Calu3 (cell line): ENCODE results near the gene NUB1. TPM values are rescaled to one million over a fixed set of nuclear protein-coding genes. Genes with fewer than 3 reads are reported as not detected.

Experiments used
- BruUV-seq: library from RNA; stranded (reverse); fragments of 400-500 nt; replicated peaks from 2 replicates; lab custom pipeline; 2021; lab: Mats Ljungman, UMichigan
- CTCF ChIA-PET: fragments of 300-600 bp; sonication (Branson Sonifier 250); formaldehyde crosslinking; loops from one replicate; lab custom pipeline; 2022; ENCODE audit warnings: antibody characterized with exemption; lab: Charles Lee
- DNase-seq: peaks from one replicate; pipeline ENCODE4 v3.0.0; 2022
- H3K27ac Mint-ChIP-seq: one replicate; pipeline ENCODE4 v1.8.0; 2022; ENCODE audit warnings: mixed read lengths; ENCODE audit not compliant: unreplicated experiment
- H3K27me3 Mint-ChIP-seq: one replicate; pipeline ENCODE4 v1.8.0; 2022; ENCODE audit warnings: mixed read lengths; ENCODE audit not compliant: unreplicated experiment
- H3K36me3 Mint-ChIP-seq: one replicate; pipeline ENCODE4 v1.8.0; 2022; ENCODE audit warnings: mild to moderate bottlenecking, moderate library complexity, mixed read lengths; ENCODE audit not compliant: insufficient read depth, unreplicated experiment
- H3K4me1 Mint-ChIP-seq: one replicate; pipeline ENCODE4 v1.8.0; 2022; ENCODE audit warnings: mild to moderate bottlenecking, low read depth, mixed read lengths; ENCODE audit not compliant: unreplicated experiment
- H3K4me3 Mint-ChIP-seq: one replicate; pipeline ENCODE4 v1.8.0; 2022; ENCODE audit warnings: mild to moderate bottlenecking, low read depth, moderate library complexity, mixed read lengths; ENCODE audit not compliant: unreplicated experiment
- H3K9me3 Mint-ChIP-seq: one replicate; pipeline ENCODE4 v1.8.0; 2022; ENCODE audit warnings: low read depth, mixed read lengths; ENCODE audit not compliant: unreplicated experiment
- intact Hi-C: fragments of 100-400 bp; cut with micrococcal nuclease; formaldehyde crosslinking; loops from one replicate; pipeline ENCODE4 v1.10.0; 2022; ENCODE audit not compliant: unreplicated experiment
- total RNA-seq: library from RNA; stranded (reverse); gene quantifications from 2 replicates; pipeline ENCODE4 v1.2.3, GENCODE V29; 2022
- TF ChIP-seq, protein P1 (sequence below): fragments of 200-600 bp; IDR thresholded peaks from one replicate; pipeline ENCODE4 v1.8.0; 2022; ENCODE audit warnings: antibody characterized with exemption; ENCODE audit not compliant: unreplicated experiment

Gene NUB1
- total RNA-seq, 1 experiment from 2014 or later: 56.2 TPM

DNA sequence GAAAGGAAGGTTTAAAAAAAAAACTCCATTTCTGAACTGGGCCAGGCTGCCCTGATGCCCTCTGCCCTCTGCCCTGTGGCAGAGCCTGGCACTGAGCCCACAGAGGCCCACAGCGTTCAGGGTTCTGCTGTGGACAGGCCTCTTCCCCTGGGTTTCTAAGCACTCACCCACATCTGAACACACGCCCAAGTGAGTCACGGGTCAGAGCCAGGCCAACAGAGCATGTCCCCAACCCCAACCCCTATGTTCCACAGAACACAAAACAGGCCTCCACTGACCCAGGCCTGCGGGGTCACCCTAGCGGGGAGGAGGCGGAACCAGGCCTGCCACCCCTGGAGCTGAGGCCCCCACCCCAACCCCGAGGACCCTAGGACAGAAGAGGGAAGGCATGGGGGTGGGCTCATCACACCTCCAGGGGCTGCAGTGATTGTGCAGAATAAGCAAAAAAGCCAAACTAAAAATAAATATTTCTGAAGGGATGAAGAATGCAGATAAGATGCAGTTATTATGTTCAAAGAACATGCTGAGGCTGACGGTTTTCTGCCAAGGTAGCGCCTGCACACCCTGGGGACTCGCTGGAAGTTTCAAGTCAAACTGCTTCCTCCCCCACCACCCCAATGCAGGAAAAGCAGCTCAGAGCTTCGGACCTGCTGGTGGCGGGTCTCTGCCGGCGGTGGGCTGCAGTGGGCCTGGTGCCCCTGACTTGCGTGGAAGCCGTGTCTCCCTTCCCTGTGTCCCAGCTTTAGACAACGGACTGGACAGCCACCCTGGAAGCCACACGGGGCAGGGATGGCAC is 62.8 kb downstream of the NUB1 start:
- DNase-seq: peak; percentile 48
- CTCF ChIA-PET: no interaction called here
- intact Hi-C loops: loop anchor here (5.0 kb wide), 1 partner anchor 43 kb away; no protein-coding TSS in a partner anchor
- H3K27ac Mint-ChIP-seq: peak overlapping the region; percentile 44
- TF ChIP-seq, protein P1, sequence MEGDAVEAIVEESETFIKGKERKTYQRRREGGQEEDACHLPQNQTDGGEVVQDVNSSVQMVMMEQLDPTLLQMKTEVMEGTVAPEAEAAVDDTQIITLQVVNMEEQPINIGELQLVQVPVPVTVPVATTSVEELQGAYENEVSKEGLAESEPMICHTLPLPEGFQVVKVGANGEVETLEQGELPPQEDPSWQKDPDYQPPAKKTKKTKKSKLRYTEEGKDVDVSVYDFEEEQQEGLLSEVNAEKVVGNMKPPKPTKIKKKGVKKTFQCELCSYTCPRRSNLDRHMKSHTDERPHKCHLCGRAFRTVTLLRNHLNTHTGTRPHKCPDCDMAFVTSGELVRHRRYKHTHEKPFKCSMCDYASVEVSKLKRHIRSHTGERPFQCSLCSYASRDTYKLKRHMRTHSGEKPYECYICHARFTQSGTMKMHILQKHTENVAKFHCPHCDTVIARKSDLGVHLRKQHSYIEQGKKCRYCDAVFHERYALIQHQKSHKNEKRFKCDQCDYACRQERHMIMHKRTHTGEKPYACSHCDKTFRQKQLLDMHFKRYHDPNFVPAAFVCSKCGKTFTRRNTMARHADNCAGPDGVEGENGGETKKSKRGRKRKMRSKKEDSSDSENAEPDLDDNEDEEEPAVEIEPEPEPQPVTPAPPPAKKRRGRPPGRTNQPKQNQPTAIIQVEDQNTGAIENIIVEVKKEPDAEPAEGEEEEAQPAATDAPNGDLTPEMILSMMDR: no peak
- H3K36me3 Mint-ChIP-seq: no peaks in the 10 kb centered on the region
- peak overlapping the region; percentile 17 for H3K4me3 Mint-ChIP-seq
- H3K4me1 Mint-ChIP-seq: peaks cover 18% of the 10 kb centered on the region
- no TSS peak for BruUV-seq
- H3K9me3 Mint-ChIP-seq: no peaks in the 10 kb centered on the region
- peaks cover 37% of the 10 kb centered on the region for H3K27me3 Mint-ChIP-seq

DNA sequence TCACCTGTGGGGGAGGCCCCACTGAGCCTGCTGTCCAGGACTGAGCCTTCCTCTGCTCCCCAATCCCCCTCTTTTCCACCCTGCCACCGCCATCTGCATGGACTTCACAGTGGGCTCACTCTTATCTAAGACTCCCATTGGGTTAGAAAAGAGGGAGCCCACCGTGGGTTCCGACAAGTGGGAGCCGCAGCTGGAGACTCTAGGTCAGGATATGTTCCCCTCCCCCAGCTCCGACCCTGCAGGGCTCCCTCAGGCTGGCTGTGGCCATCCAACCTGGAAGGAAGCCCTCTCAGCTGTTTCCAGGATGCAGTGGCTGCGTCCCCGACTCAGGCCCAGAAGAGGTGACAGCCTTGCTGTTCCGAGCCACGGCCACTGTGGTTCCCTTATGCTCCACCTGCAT is 63.4 kb downstream of the NUB1 start:
- no TSS peak for BruUV-seq
- peaks cover 31% of the 10 kb centered on the region for H3K27me3 Mint-ChIP-seq
- H3K4me1 Mint-ChIP-seq: peaks cover 18% of the 10 kb centered on the region
- no peaks in the 10 kb centered on the region for H3K9me3 Mint-ChIP-seq
- CTCF ChIA-PET: no interaction called here
- H3K4me3 Mint-ChIP-seq: no peak overlapping the region
- no peak for DNase-seq
- no peaks in the 10 kb centered on the region for H3K36me3 Mint-ChIP-seq
- no peak overlapping the region for H3K27ac Mint-ChIP-seq
- TF ChIP-seq, protein P1: no peak
- intact Hi-C loops: no loop called here

DNA sequence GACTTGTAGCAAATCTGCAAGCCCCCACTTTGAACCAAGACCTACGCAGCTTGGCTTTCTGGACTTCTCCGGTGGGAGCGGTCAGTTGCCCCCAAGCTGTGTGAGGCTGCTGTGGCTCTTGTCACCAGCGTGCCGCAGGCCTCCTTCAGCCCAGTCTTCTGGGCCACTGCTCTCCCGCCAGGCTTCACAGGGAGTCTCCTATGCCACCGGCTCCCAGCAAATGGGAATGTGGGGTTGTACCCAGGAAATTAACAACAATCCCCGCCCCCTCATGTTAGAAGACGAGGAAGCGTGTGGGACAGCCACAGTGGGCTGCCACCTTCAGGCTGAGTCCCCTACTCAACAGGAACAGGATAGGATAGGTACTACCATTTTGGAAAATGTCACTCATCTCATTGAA is 64.0 kb downstream of the NUB1 start:
- BruUV-seq: no TSS peak
- H3K9me3 Mint-ChIP-seq: no peaks in the 10 kb centered on the region
- TF ChIP-seq, protein P1: no peak

DNA sequence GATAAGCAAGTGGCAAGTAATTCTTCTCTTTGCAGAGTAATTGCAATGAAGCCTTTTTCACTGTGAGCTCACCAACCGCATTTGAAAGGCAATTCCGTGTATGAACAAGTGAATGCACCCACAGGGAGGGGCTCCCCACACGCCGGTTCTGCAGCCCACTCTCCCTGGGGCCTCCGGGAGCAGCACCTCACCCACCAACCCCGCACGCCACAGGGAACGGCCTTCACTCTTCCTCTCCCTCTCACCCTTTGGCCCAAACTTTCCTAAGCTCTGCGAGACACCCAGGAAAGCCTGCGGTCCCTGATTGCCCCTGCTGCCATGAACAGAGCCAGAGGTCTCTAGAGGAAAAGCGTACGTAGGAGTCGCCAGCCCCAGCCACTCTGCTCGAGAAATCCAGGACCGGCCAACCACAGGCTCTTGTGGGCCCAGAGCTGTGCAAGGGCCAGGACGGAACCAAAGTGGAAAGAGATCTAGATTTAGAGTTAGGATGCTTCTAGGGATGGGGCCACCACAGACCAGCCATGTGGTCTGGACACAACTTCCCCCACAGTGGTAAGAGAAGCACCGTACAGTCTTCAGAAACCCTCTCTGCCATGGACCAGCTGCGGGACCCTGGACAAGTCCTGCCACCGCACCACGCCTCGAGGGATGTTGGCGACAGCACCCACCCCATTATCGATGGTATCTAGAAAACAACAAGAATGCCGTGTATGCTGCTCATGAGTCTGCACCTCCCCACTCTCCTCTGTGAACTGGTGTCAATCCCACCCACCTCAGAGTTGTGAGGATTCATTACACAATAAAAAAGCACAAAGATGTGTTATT is 64.7 kb downstream of the NUB1 start:
- Mint-ChIP-seq H3K4me3 (no peak overlapping the region), H3K27ac (no peak overlapping the region), H3K4me1 (peaks cover 18% of the 10 kb centered on the region), H3K9me3 (no peaks in the 10 kb centered on the region), H3K36me3 (peaks cover 5% of the 10 kb centered on the region), H3K27me3 (peaks cover 30% of the 10 kb centered on the region)
- no TSS peak for BruUV-seq
- no peak for DNase-seq
- intact Hi-C loops: no loop called here
- CTCF ChIA-PET: no interaction called here
- TF ChIP-seq, protein P1: no peak

More for the DNA sequence above, 64.0 kb downstream of the NUB1 start:
- H3K4me1 Mint-ChIP-seq: peaks cover 18% of the 10 kb centered on the region
- H3K36me3 Mint-ChIP-seq: no peaks in the 10 kb centered on the region
- intact Hi-C loops: no loop called here
- H3K4me3 Mint-ChIP-seq: no peak overlapping the region
- peaks cover 30% of the 10 kb centered on the region for H3K27me3 Mint-ChIP-seq
- no peak for DNase-seq
- H3K27ac Mint-ChIP-seq: no peak overlapping the region
- CTCF ChIA-PET: no interaction called here
